ENCODE data around the gene HYOU1.

DNA sequence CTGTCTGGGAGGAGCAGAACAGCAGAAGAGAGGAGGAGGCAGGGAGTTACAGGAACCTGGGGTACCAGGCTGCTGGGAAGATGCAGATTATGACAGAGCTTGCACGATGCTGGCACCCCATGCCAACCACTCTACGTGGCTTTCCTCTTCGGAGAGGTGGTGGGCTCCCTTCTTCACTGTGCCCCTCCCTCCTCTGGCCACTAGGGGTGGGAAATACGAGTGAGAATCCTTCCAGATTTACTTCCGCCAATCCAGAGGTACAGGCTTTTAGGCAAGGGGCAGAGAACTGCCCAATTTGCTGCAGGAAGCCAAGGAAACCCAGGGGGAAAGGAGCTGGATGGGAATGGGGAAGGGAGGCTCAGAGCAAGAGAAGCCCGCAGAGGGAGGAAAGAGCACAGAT, 12.3 kb downstream of the HYOU1 start:
- TF ChIP-seq, protein P1, sequence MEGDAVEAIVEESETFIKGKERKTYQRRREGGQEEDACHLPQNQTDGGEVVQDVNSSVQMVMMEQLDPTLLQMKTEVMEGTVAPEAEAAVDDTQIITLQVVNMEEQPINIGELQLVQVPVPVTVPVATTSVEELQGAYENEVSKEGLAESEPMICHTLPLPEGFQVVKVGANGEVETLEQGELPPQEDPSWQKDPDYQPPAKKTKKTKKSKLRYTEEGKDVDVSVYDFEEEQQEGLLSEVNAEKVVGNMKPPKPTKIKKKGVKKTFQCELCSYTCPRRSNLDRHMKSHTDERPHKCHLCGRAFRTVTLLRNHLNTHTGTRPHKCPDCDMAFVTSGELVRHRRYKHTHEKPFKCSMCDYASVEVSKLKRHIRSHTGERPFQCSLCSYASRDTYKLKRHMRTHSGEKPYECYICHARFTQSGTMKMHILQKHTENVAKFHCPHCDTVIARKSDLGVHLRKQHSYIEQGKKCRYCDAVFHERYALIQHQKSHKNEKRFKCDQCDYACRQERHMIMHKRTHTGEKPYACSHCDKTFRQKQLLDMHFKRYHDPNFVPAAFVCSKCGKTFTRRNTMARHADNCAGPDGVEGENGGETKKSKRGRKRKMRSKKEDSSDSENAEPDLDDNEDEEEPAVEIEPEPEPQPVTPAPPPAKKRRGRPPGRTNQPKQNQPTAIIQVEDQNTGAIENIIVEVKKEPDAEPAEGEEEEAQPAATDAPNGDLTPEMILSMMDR (IDR thresholded peaks at IDR 0.05; ENCODE audit: low read depth, low read length), result peak; percentile 47
- TF ChIP-seq POLR2A (IDR thresholded peaks at IDR 0.05; ENCODE audit: extremely low read depth, insufficient read length), result no peak
- TF ChIP-seq, protein P2, sequence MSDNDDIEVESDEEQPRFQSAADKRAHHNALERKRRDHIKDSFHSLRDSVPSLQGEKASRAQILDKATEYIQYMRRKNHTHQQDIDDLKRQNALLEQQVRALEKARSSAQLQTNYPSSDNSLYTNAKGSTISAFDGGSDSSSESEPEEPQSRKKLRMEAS (IDR thresholded peaks at IDR 0.05; ENCODE audit: low read depth, low read length), result no peak
- TF ChIP-seq MYC (IDR thresholded peaks at IDR 0.05; ENCODE audit: low read depth, low read length), result no peak
